Neural crest cell (in vitro differentiated cells): Measurements from ENCODE around the gene ITGA2. TPM values are rescaled to one million over a fixed set of nuclear protein-coding genes. Genes with fewer than 3 reads are reported as not detected.

ENCODE experiments used
- DNase-seq: peaks from one replicate; pipeline ENCODE4 v3.0.0; 2021; ENCODE audit warnings: low read depth, mixed read lengths, low spot score
- H3K27ac Mint-ChIP-seq: one replicate; pipeline ENCODE4 v1.8.0; 2021; ENCODE audit warnings: mild to moderate bottlenecking, mixed read lengths; ENCODE audit not compliant: unreplicated experiment
- H3K27me3 Mint-ChIP-seq: 2 replicates; pipeline ENCODE4 v1.8.0; 2021; ENCODE audit warnings: low read depth, mild to moderate bottlenecking, mixed read lengths
- H3K36me3 Mint-ChIP-seq: 2 replicates; pipeline ENCODE4 v1.8.0; 2021; ENCODE audit warnings: low read depth, mild to moderate bottlenecking, mixed read lengths
- H3K4me1 Mint-ChIP-seq: 2 replicates; pipeline ENCODE4 v1.8.0; 2021; ENCODE audit warnings: mixed read lengths
- H3K4me3 Mint-ChIP-seq: one replicate; pipeline ENCODE4 v1.8.0; 2021; ENCODE audit warnings: mild to moderate bottlenecking, mixed read lengths
- H3K9me3 Mint-ChIP-seq: 2 replicates; pipeline ENCODE4 v1.8.0; 2021; ENCODE audit warnings: mixed read lengths
- total RNA-seq: library from RNA; stranded (reverse); gene quantifications from 2 replicates; pipeline ENCODE4 v1.2.1, GENCODE V29; 2021
- TF ChIP-seq, protein P1 (sequence below): fragments of 200-600 bp; sonication (generic); conservative IDR thresholded peaks from 2 replicates; pipeline ENCODE4 v1.5.0; 2021; ENCODE audit warnings: antibody characterized with exemption, mild to moderate bottlenecking

Gene ITGA2
- total RNA-seq, 1 donor from 2014 or later, result 1.7 TPM

DNA sequence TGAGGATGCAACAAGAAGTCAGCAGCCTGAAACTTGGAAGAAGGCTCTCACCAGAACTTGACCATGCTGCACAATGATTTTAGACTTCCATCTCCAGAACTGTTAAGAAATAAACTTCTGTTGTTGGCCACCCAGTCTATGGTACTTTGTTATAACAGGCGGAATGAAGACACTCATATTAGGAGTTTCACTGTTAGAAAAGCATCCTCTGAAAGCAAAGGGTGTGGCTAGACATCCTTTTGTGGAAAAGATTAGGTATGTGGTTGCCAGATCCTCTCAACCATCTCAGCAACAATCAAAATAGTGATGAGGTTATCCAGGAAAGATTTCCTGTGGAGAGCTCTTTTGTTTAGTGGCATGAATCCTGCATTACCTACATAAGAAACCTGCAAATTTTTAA lies 20.7 kb downstream of the ITGA2 start:
- peaks cover 9% of the 10 kb centered on the region for H3K4me1 Mint-ChIP-seq
- H3K27me3 Mint-ChIP-seq, result peaks cover 7% of the 10 kb centered on the region
- no peak for DNase-seq
- no peak overlapping the region for H3K4me3 Mint-ChIP-seq
- TF ChIP-seq, protein P1, sequence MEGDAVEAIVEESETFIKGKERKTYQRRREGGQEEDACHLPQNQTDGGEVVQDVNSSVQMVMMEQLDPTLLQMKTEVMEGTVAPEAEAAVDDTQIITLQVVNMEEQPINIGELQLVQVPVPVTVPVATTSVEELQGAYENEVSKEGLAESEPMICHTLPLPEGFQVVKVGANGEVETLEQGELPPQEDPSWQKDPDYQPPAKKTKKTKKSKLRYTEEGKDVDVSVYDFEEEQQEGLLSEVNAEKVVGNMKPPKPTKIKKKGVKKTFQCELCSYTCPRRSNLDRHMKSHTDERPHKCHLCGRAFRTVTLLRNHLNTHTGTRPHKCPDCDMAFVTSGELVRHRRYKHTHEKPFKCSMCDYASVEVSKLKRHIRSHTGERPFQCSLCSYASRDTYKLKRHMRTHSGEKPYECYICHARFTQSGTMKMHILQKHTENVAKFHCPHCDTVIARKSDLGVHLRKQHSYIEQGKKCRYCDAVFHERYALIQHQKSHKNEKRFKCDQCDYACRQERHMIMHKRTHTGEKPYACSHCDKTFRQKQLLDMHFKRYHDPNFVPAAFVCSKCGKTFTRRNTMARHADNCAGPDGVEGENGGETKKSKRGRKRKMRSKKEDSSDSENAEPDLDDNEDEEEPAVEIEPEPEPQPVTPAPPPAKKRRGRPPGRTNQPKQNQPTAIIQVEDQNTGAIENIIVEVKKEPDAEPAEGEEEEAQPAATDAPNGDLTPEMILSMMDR, result no peak
- peaks cover 4% of the 10 kb centered on the region for H3K9me3 Mint-ChIP-seq
- peaks cover 2% of the 10 kb centered on the region for H3K36me3 Mint-ChIP-seq
- H3K27ac Mint-ChIP-seq, result no peak overlapping the region

DNA sequence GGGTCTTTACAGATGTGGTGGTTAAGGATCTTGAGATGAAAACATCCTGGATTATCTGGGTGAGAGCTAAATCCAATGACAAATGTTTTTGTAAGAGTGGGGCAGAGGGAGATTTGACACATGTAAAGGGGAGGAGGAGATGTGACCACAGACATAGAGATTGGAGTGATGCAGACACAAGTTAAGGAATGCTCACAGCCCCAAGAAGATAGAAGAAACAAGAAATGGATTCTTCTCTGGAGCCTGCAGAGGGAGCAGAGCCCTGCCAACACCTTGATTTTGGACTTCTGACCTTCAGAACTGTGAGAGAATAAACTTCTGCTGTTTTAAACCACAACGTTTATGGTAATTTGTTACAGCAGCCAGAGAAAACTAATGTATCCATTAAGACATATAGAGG lies 21.7 kb downstream of the ITGA2 start:
- TF ChIP-seq, protein P1, result no peak
- Mint-ChIP-seq H3K27me3 (peaks cover 7% of the 10 kb centered on the region), H3K4me3 (no peak overlapping the region), H3K36me3 (peaks cover 8% of the 10 kb centered on the region), H3K4me1 (peaks cover 2% of the 10 kb centered on the region), H3K27ac (no peak overlapping the region), H3K9me3 (peaks cover 6% of the 10 kb centered on the region)
- no peak for DNase-seq

DNA sequence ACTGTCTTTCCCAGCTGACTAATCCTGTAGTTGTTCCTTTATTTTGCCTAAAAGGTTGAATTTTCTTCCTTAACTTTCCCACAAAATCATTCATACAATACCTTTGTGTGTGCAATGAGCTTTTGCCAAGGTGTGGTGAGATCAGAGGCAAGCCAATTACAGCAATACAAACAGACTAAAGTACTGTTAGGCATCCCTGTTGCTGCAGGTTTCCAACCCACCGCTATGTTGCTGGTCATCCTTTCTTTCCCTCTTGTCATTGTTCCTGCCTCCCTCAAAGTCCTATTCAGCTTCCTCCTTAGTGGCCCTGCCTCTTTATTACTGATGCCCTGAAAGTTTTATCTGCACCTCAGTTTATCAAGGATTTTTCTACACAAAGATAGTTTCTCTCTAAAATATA lies 22.1 kb downstream of the ITGA2 start:
- no peak overlapping the region for H3K4me3 Mint-ChIP-seq

GRCh38 chr5:53013857-53014256 lies 24.7 kb downstream of the ITGA2 start:
- TF ChIP-seq, protein P1, result no peak
- H3K9me3 Mint-ChIP-seq, result peaks cover 8% of the 10 kb centered on the region
- H3K4me1 Mint-ChIP-seq, result no peaks in the 10 kb centered on the region

More for the DNA sequence above, 22.1 kb downstream of the ITGA2 start:
- TF ChIP-seq, protein P1, result no peak
- peaks cover 11% of the 10 kb centered on the region for H3K36me3 Mint-ChIP-seq
- DNase-seq, result no peak
- H3K27ac Mint-ChIP-seq, result no peak overlapping the region
- H3K9me3 Mint-ChIP-seq, result peaks cover 8% of the 10 kb centered on the region
- H3K27me3 Mint-ChIP-seq, result peaks cover 7% of the 10 kb centered on the region
- H3K4me1 Mint-ChIP-seq, result no peaks in the 10 kb centered on the region

GRCh38 chr5:53017383-53017782 lies 28.2 kb downstream of the ITGA2 start:
- Mint-ChIP-seq H3K36me3 (peaks cover 11% of the 10 kb centered on the region), H3K27me3 (peaks cover 4% of the 10 kb centered on the region), H3K27ac (no peak overlapping the region), H3K9me3 (peaks cover 8% of the 10 kb centered on the region), H3K4me1 (no peaks in the 10 kb centered on the region), H3K4me3 (no peak overlapping the region)
- TF ChIP-seq, protein P1, result no peak
- no peak for DNase-seq

More at GRCh38 chr5:53013857-53014256, 24.7 kb downstream of the ITGA2 start:
- H3K36me3 Mint-ChIP-seq, result peaks cover 11% of the 10 kb centered on the region
- no peak overlapping the region for H3K27ac Mint-ChIP-seq
- DNase-seq, result no peak
- H3K4me3 Mint-ChIP-seq, result no peak overlapping the region
- H3K27me3 Mint-ChIP-seq, result peaks cover 7% of the 10 kb centered on the region
